K562 (cell line): ENCODE results near the gene TENM3. TPM values are rescaled to one million over a fixed set of nuclear protein-coding genes. Genes with fewer than 3 reads are reported as not detected.

ENCODE experiments used
- ATAC-seq: fragments of 200-7000 bp; cut with Tn5 transposase; 3 replicates; pipeline ENCODE4 v1.9.1; 2020; ENCODE audit warnings: moderate library complexity
- BruUV-seq: library from RNA; stranded (reverse); fragments of 400-500 nt; replicated peaks from 2 replicates; lab custom pipeline; 2021; lab: Mats Ljungman, UMichigan
- CTCF ChIA-PET: fragments of 300-600 bp; formaldehyde crosslinking; extraction: SDS; loops from one replicate; lab custom pipeline; 2021; ENCODE audit warnings: low intra/inter-chr PET ratio; lab: Yijun Ruan, JAX
- POLR2A ChIA-PET: fragments of 300-600, 350-650 bp; sonication (Branson Sonifier 250); formaldehyde crosslinking; extraction: SDS; loops from one replicate; lab custom pipeline; 2021; ENCODE audit warnings: antibody characterized with exemption, inconsistent platforms; lab: Yijun Ruan, JAX
- DNase-seq, 4 experiments: peaks; one replicate each; pipeline versions ENCODE4 v3.0.0 to v3.0.0-alpha.2; 2011 to 2018; ENCODE audit warnings: low spot score in 3 of 4, mixed read lengths in 3 of 4; ENCODE audit errors: extremely low read depth in 1 of 4
- FAIRE-seq: peaks from 2 replicates; lab custom pipeline; 2011; peaks lifted over from hg19 to GRCh38; lab: Jason Lieb, UNC
- H2AFZ ChIP-seq: 2 replicates; pipeline ENCODE4 v1.6.0; 2011; ENCODE audit warnings: low read depth, low read length, control low read depth, inconsistent platforms
- H3K27ac ChIP-seq: fragments of 200-600 bp; 3 replicates; pipeline ENCODE4 v1.8.0; 2011; ENCODE audit warnings: low read depth, mild to moderate bottlenecking, control low read depth, inconsistent platforms, low read length, moderate library complexity, mixed read lengths; ENCODE audit errors: extremely low read depth
- H3K27me3 ChIP-seq, 2 experiments: fragments of 300-600 bp in 1 of 2; 2 replicates in 1 of 2; 3 replicates in 1 of 2; pipeline versions ENCODE4 v1.6.0 to v1.8.0; 2011; ENCODE audit warnings: inconsistent platforms in 2 of 2, low read length in 2 of 2, mild to moderate bottlenecking in 1 of 2, mixed read lengths in 1 of 2, moderate library complexity in 1 of 2; ENCODE audit not compliant: control insufficient read depth in 2 of 2, insufficient read depth in 2 of 2
- H3K36me3 ChIP-seq: fragments of 300-600 bp; 3 replicates; pipeline ENCODE4 v1.8.0; 2011; ENCODE audit warnings: mild to moderate bottlenecking, low read length, inconsistent platforms; ENCODE audit not compliant: control insufficient read depth, insufficient read depth
- H3K4me1 ChIP-seq, 2 experiments: fragments of 200-600 bp in 1 of 2; replicated peaks in 1 of 2; 2 replicates in 1 of 2; 3 replicates in 1 of 2; pipeline versions ENCODE4 v1.5.1 to v1.8.0; 2011; ENCODE audit warnings: inconsistent platforms in 2 of 2, low read length in 2 of 2, mild to moderate bottlenecking in 1 of 2, mixed read lengths in 1 of 2, moderate library complexity in 1 of 2; ENCODE audit not compliant: control insufficient read depth in 2 of 2, insufficient read depth in 2 of 2
- H3K4me2 ChIP-seq: 2 replicates; pipeline ENCODE4 v1.6.1; 2011; ENCODE audit warnings: low read length, control low read depth, inconsistent platforms, mixed read lengths; ENCODE audit not compliant: insufficient read depth
- H3K4me3 ChIP-seq: fragments of 200-600 bp; sonication (generic), shearing (Covaris generic); 2 replicates; pipeline ENCODE4 v1.5.1; 2016; ENCODE audit warnings: control low read depth, inconsistent platforms
- H3K79me2 ChIP-seq: fragments of 200-600 bp; 3 replicates; pipeline ENCODE4 v1.8.0; 2011; ENCODE audit warnings: low read length, inconsistent platforms; ENCODE audit not compliant: control insufficient read depth, insufficient read depth
- H3K9ac ChIP-seq, 2 experiments: 2 replicates each; pipeline versions ENCODE4 v1.6.0 to v1.6.1; 2011; ENCODE audit warnings: low read depth in 2 of 2, low read length in 2 of 2, control low read depth in 1 of 2, inconsistent platforms in 1 of 2, mild to moderate bottlenecking in 1 of 2, mixed read lengths in 1 of 2; ENCODE audit not compliant: insufficient read depth in 1 of 2
- H3K9me1 ChIP-seq: one replicate; pipeline ENCODE4 v1.6.0; 2011; ENCODE audit warnings: inconsistent platforms, mild to moderate bottlenecking, low read length, moderate library complexity; ENCODE audit not compliant: control insufficient read depth, insufficient read depth
- H3K9me3 ChIP-seq: replicated peaks from 2 replicates; pipeline ENCODE4 v1.5.1; 2011; ENCODE audit warnings: low read depth, low read length, inconsistent platforms; ENCODE audit not compliant: control insufficient read depth, insufficient read depth
- H4K20me1 ChIP-seq: replicated peaks from 2 replicates; pipeline ENCODE4 v1.6.1; 2011; ENCODE audit warnings: low read length, inconsistent platforms, mixed read lengths; ENCODE audit not compliant: control insufficient read depth, insufficient read depth
- CUX1 ChIP-seq: fragments of 200-800 bp; sonication (Bioruptor generic); IDR thresholded peaks from 2 replicates; pipeline ENCODE4 v1.6.1; 2016; ENCODE audit warnings: missing genetic modification characterization, missing compliant biosample characterization
- RAD21 ChIP-seq, 2 experiments: fragments of 250-450 bp in 1 of 2; fragments of 450-650 bp in 1 of 2; sonication (Bioruptor Pico) in 1 of 2; formaldehyde crosslinking in 1 of 2; IDR thresholded peaks in 1 of 2; conservative IDR thresholded peaks in 1 of 2; 2 replicates each; pipeline versions ENCODE4 v1.4.0 to v1.8.0; 2020 to 2022; ENCODE audit warnings: mild to moderate bottlenecking in 2 of 2, moderate library complexity in 1 of 2
- RNF219 ChIP-seq: fragments of 250-450 bp; sonication (Bioruptor Pico); IDR thresholded peaks from 2 replicates; pipeline ENCODE4 v1.5.0; 2022; ENCODE audit warnings: mild to moderate bottlenecking
- ZNF124 ChIP-seq: sonication (generic); formaldehyde crosslinking; IDR thresholded peaks from 2 replicates; pipeline ENCODE4 v1.8.1; 2022; ENCODE audit warnings: missing genetic modification reagents
- ZNF165 ChIP-seq: fragments of 250-450 bp; sonication (Bioruptor Pico); IDR thresholded peaks from 2 replicates; pipeline ENCODE4 v1.4.0; 2020; ENCODE audit warnings: borderline replicate concordance
- WGBS: fragments of 100-300 bp; shearing (Covaris generic); methylation state at CpG from one replicate; pipeline ENCODE4 v1.1.6; 2016; ENCODE audit warnings: low coverage, mixed read lengths; ENCODE audit not compliant: insufficient coverage; ENCODE audit errors: missing lambda C conversion rate; 5-methylcytosine and 5-hydroxymethylcytosine counted together
- in situ Hi-C: fragments of 300-500 bp; cut with MboI; formaldehyde crosslinking; loops from 4 replicates; pipeline ENCODE4 v1.15.0; 2018; ENCODE audit warnings: inconsistent platforms, mixed read lengths
- intact Hi-C: fragments of 100-400 bp; cut with micrococcal nuclease; formaldehyde crosslinking; loops from 2 replicates; pipeline ENCODE4 v1.14.2; 2022
- polyA plus RNA-seq, 8 experiments: library from polyadenylated mRNA; depleted of rRNA in 4 of 8; stranded (reverse) in 5 of 8; unstranded in 3 of 8; fragments of >200 nt; fragmentation: Nextera tagmentation in 2 of 8; fragmentation: Illumina TruSeq in 1 of 8; extraction: Ambion mirVana in 2 of 8; extraction: Trizol in 1 of 8; gene quantifications; 2 replicates each; pipeline versions ENCODE4 v1.2.1 to v1.2.3, GENCODE V29; 2011 to 2014; ENCODE audit warnings: inconsistent platforms in 1 of 8, missing spikeins in 1 of 8
- total RNA-seq, 7 experiments: library from RNA; depleted of rRNA in 6 of 7; stranded (reverse); fragments of >200 nt in 6 of 7; fragmentation: Illumina TruSeq in 2 of 7; extraction: Trizol in 2 of 7; gene quantifications; 2 replicates each; pipeline versions ENCODE4 v1.2.1 to v1.2.3, GENCODE V29; 2011 to 2021; ENCODE audit warnings: low replicate concordance in 1 of 7

TENM3 gene
- total and polyA plus RNA-seq, 9 of the 15 experiments (the other 6 are each of a cell fraction or from before 2014, with no cell fraction given), result 0.01 to 0.02 TPM; not detected in 7

GRCh38 chr4:182825786-182826185 lies 582.6 kb downstream of the TENM3 start:
- Histone ChIP-seq H3K27ac (no peak overlapping the region), H3K4me3 (no peak overlapping the region), H3K36me3 (no peaks in the 10 kb centered on the region), H4K20me1 (no peaks in the 10 kb centered on the region), H3K9ac (no peak overlapping the region), H3K9me1 (no peaks in the 10 kb centered on the region), H3K27me3 (peaks cover 18 to 78% of the 10 kb centered on the region in 2 experiments), H3K79me2 (no peaks in the 10 kb centered on the region), H3K9me3 (no peaks in the 10 kb centered on the region), H2AFZ (no peak overlapping the region), H3K4me2 (no peak overlapping the region), H3K4me1 (peaks cover 0 to 3% of the 10 kb centered on the region in 2 experiments; a peak in 1 of 5 replicates)
- ChIA-PET POLR2A (no interaction called here), CTCF (no interaction called here)
- no peak for TF ChIP-seq RNF219 (CRISPR knock-in tag)
- no peak for TF ChIP-seq ZNF165 (CRISPR knock-in tag)
- TF ChIP-seq CUX1, result no peak
- TF ChIP-seq ZNF124 (CRISPR knock-in tag), result no peak
- no peak for TF ChIP-seq RAD21 (CRISPR knock-in tag; conservative IDR thresholded peaks at IDR 0.05 in 1 of 2, IDR thresholded peaks at IDR 0.05 in 1 of 2)
- in situ Hi-C loops (no loop called here), intact Hi-C loops (no loop called here)
- no peak; the same call in 2 of the 3 replicates for ATAC-seq
- BruUV-seq, result no TSS peak
- DNase-seq, result no peak
- WGBS, result 6% methylated on average over 12 of the region's 12 CpGs
- FAIRE-seq, result no peak
